K562 (cell line): ENCODE data around the gene PRAC1. TPM values are rescaled to one million over a fixed set of nuclear protein-coding genes. Genes with fewer than 3 reads are reported as not detected.

ENCODE experiments used
- ATAC-seq: fragments of 200-7000 bp; cut with Tn5 transposase; 3 replicates; pipeline ENCODE4 v1.9.1; 2020; ENCODE audit warnings: moderate library complexity
- BruUV-seq: library from RNA; stranded (reverse); fragments of 400-500 nt; replicated peaks from 2 replicates; lab custom pipeline; 2021; lab: Mats Ljungman, UMichigan
- CTCF ChIA-PET: fragments of 300-600 bp; formaldehyde crosslinking; extraction: SDS; loops from one replicate; lab custom pipeline; 2021; ENCODE audit warnings: low intra/inter-chr PET ratio; lab: Yijun Ruan, JAX
- POLR2A ChIA-PET: fragments of 300-600, 350-650 bp; sonication (Branson Sonifier 250); formaldehyde crosslinking; extraction: SDS; loops from one replicate; lab custom pipeline; 2021; ENCODE audit warnings: antibody characterized with exemption, inconsistent platforms; lab: Yijun Ruan, JAX
- DNase-seq, 4 experiments: peaks; one replicate each; pipeline versions ENCODE4 v3.0.0 to v3.0.0-alpha.2; 2011 to 2018; ENCODE audit warnings: low spot score in 3 of 4, mixed read lengths in 3 of 4; ENCODE audit errors: extremely low read depth in 1 of 4
- FAIRE-seq: peaks from 2 replicates; lab custom pipeline; 2011; peaks lifted over from hg19 to GRCh38; lab: Jason Lieb, UNC
- H2AFZ ChIP-seq: 2 replicates; pipeline ENCODE4 v1.6.0; 2011; ENCODE audit warnings: low read depth, low read length, control low read depth, inconsistent platforms
- H3K27ac ChIP-seq: fragments of 200-600 bp; 3 replicates; pipeline ENCODE4 v1.8.0; 2011; ENCODE audit warnings: low read depth, mild to moderate bottlenecking, control low read depth, inconsistent platforms, low read length, moderate library complexity, mixed read lengths; ENCODE audit errors: extremely low read depth
- H3K27me3 ChIP-seq, 2 experiments: fragments of 300-600 bp in 1 of 2; 2 replicates in 1 of 2; 3 replicates in 1 of 2; pipeline versions ENCODE4 v1.6.0 to v1.8.0; 2011; ENCODE audit warnings: inconsistent platforms in 2 of 2, low read length in 2 of 2, mild to moderate bottlenecking in 1 of 2, mixed read lengths in 1 of 2, moderate library complexity in 1 of 2; ENCODE audit not compliant: control insufficient read depth in 2 of 2, insufficient read depth in 2 of 2
- H3K36me3 ChIP-seq: fragments of 300-600 bp; 3 replicates; pipeline ENCODE4 v1.8.0; 2011; ENCODE audit warnings: mild to moderate bottlenecking, low read length, inconsistent platforms; ENCODE audit not compliant: control insufficient read depth, insufficient read depth
- H3K4me1 ChIP-seq, 2 experiments: fragments of 200-600 bp in 1 of 2; replicated peaks in 1 of 2; 2 replicates in 1 of 2; 3 replicates in 1 of 2; pipeline versions ENCODE4 v1.5.1 to v1.8.0; 2011; ENCODE audit warnings: inconsistent platforms in 2 of 2, low read length in 2 of 2, mild to moderate bottlenecking in 1 of 2, mixed read lengths in 1 of 2, moderate library complexity in 1 of 2; ENCODE audit not compliant: control insufficient read depth in 2 of 2, insufficient read depth in 2 of 2
- H3K4me2 ChIP-seq: 2 replicates; pipeline ENCODE4 v1.6.1; 2011; ENCODE audit warnings: low read length, control low read depth, inconsistent platforms, mixed read lengths; ENCODE audit not compliant: insufficient read depth
- H3K4me3 ChIP-seq: fragments of 200-600 bp; sonication (generic), shearing (Covaris generic); 2 replicates; pipeline ENCODE4 v1.5.1; 2016; ENCODE audit warnings: control low read depth, inconsistent platforms
- H3K79me2 ChIP-seq: fragments of 200-600 bp; 3 replicates; pipeline ENCODE4 v1.8.0; 2011; ENCODE audit warnings: low read length, inconsistent platforms; ENCODE audit not compliant: control insufficient read depth, insufficient read depth
- H3K9ac ChIP-seq, 2 experiments: 2 replicates each; pipeline versions ENCODE4 v1.6.0 to v1.6.1; 2011; ENCODE audit warnings: low read depth in 2 of 2, low read length in 2 of 2, control low read depth in 1 of 2, inconsistent platforms in 1 of 2, mild to moderate bottlenecking in 1 of 2, mixed read lengths in 1 of 2; ENCODE audit not compliant: insufficient read depth in 1 of 2
- H3K9me1 ChIP-seq: one replicate; pipeline ENCODE4 v1.6.0; 2011; ENCODE audit warnings: inconsistent platforms, mild to moderate bottlenecking, low read length, moderate library complexity; ENCODE audit not compliant: control insufficient read depth, insufficient read depth
- H3K9me3 ChIP-seq: replicated peaks from 2 replicates; pipeline ENCODE4 v1.5.1; 2011; ENCODE audit warnings: low read depth, low read length, inconsistent platforms; ENCODE audit not compliant: control insufficient read depth, insufficient read depth
- H4K20me1 ChIP-seq: replicated peaks from 2 replicates; pipeline ENCODE4 v1.6.1; 2011; ENCODE audit warnings: low read length, inconsistent platforms, mixed read lengths; ENCODE audit not compliant: control insufficient read depth, insufficient read depth
- AFF4 ChIP-seq: sonication (generic); formaldehyde crosslinking; IDR thresholded peaks from 2 replicates; pipeline ENCODE4 v1.8.0; 2023; ENCODE audit warnings: mild to moderate bottlenecking, missing genetic modification reagents
- ATF1 ChIP-seq, 2 experiments: fragments of 450-650 bp in 1 of 2; IDR thresholded peaks; 2 replicates each; pipeline ENCODE4 v1.6.1; 2016; ENCODE audit warnings: missing compliant biosample characterization in 1 of 2, missing genetic modification characterization in 1 of 2
- NFIC ChIP-seq: fragments of 450-650 bp; IDR thresholded peaks from 2 replicates; pipeline ENCODE4 v1.6.1; 2017; ENCODE audit warnings: mild to moderate bottlenecking, inconsistent platforms
- POLR2H ChIP-seq: IDR thresholded peaks from 2 replicates; pipeline ENCODE4 v1.6.1; 2016; ENCODE audit warnings: missing genetic modification characterization, low read depth, mild to moderate bottlenecking, control low read depth, missing compliant biosample characterization, moderate library complexity
- USF1 ChIP-seq: sonication (generic); formaldehyde crosslinking; IDR thresholded peaks from 2 replicates; pipeline ENCODE4 v1.9.0; 2022; ENCODE audit warnings: mild to moderate bottlenecking, missing genetic modification reagents
- WGBS: fragments of 100-300 bp; shearing (Covaris generic); methylation state at CpG from one replicate; pipeline ENCODE4 v1.1.6; 2016; ENCODE audit warnings: low coverage, mixed read lengths; ENCODE audit not compliant: insufficient coverage; ENCODE audit errors: missing lambda C conversion rate; 5-methylcytosine and 5-hydroxymethylcytosine counted together
- in situ Hi-C: fragments of 300-500 bp; cut with MboI; formaldehyde crosslinking; loops from 4 replicates; pipeline ENCODE4 v1.15.0; 2018; ENCODE audit warnings: inconsistent platforms, mixed read lengths
- intact Hi-C: fragments of 100-400 bp; cut with micrococcal nuclease; formaldehyde crosslinking; loops from 2 replicates; pipeline ENCODE4 v1.14.2; 2022
- polyA plus RNA-seq, 8 experiments: library from polyadenylated mRNA; depleted of rRNA in 4 of 8; stranded (reverse) in 5 of 8; unstranded in 3 of 8; fragments of >200 nt; fragmentation: Nextera tagmentation in 2 of 8; fragmentation: Illumina TruSeq in 1 of 8; extraction: Ambion mirVana in 2 of 8; extraction: Trizol in 1 of 8; gene quantifications; 2 replicates each; pipeline versions ENCODE4 v1.2.1 to v1.2.3, GENCODE V29; 2011 to 2014; ENCODE audit warnings: inconsistent platforms in 1 of 8, missing spikeins in 1 of 8
- total RNA-seq, 7 experiments: library from RNA; depleted of rRNA in 6 of 7; stranded (reverse); fragments of >200 nt in 6 of 7; fragmentation: Illumina TruSeq in 2 of 7; extraction: Trizol in 2 of 7; gene quantifications; 2 replicates each; pipeline versions ENCODE4 v1.2.1 to v1.2.3, GENCODE V29; 2011 to 2021; ENCODE audit warnings: low replicate concordance in 1 of 7

The PRAC1 gene
- total and polyA plus RNA-seq, 9 of the 15 experiments (the other 6 are each of a cell fraction or from before 2014, with no cell fraction given) = not detected

- FAIRE-seq = no peak
- no peaks in the 10 kb centered on the region for H3K79me2 ChIP-seq
- ChIA-PET POLR2A (no interaction called here), CTCF (no interaction called here)
- H3K9me1 ChIP-seq = no peaks in the 10 kb centered on the region
- no peak for DNase-seq
- no peak overlapping the region for H2AFZ ChIP-seq
- in situ Hi-C loops = no loop called here
- 3% methylated on average over 3 of the region's 3 CpGs for WGBS
- intact Hi-C loops = no loop called here
- no peaks in the 10 kb centered on the region for H3K9me3 ChIP-seq
- H3K4me1 ChIP-seq = peaks cover 0 to 11% of the 10 kb centered on the region in 2 experiments; a peak in 2 of 5 replicates
- TF ChIP-seq USF1 = peak; percentile 31; the same call in 1 of the 2 replicates
- no peak for TF ChIP-seq ATF1 (CRISPR knock-in tag; IDR thresholded peaks at IDR 0.05)
- TF ChIP-seq ATF1 (tag; IDR thresholded peaks at IDR 0.05) = no peak
- no peak for ATAC-seq
- H3K4me3 ChIP-seq = no peak overlapping the region
- H3K27me3 ChIP-seq = peaks cover 53 to 68% of the 10 kb centered on the region in 2 experiments
- H3K36me3 ChIP-seq = no peaks in the 10 kb centered on the region
- H3K9ac ChIP-seq = no peak overlapping the region
- H4K20me1 ChIP-seq = peaks cover 6% of the 10 kb centered on the region; the same call in 1 of the 2 replicates
- H3K4me2 ChIP-seq = no peak overlapping the region
- no TSS peak for BruUV-seq
- H3K27ac ChIP-seq = no peak overlapping the region
Observed at GRCh38 chr17:48756830-48757251, 34.5 kb upstream of the PRAC1 start.

GRCh38 chr17:48755356-48755755, 33.0 kb upstream of the PRAC1 start:
- intact Hi-C loops = no loop called here
- Histone ChIP-seq H3K27me3 (peaks cover 62 to 70% of the 10 kb centered on the region in 2 experiments), H3K27ac (no peak overlapping the region), H3K79me2 (no peaks in the 10 kb centered on the region), H3K36me3 (no peaks in the 10 kb centered on the region), H3K9ac (no peak overlapping the region), H3K9me1 (no peaks in the 10 kb centered on the region), H2AFZ (no peak overlapping the region), H3K4me2 (no peak overlapping the region), H3K9me3 (no peaks in the 10 kb centered on the region), H3K4me1 (peaks cover 0 to 11% of the 10 kb centered on the region in 2 experiments; a peak in 2 of 5 replicates), H3K4me3 (no peak overlapping the region), H4K20me1 (peaks cover 6% of the 10 kb centered on the region; the same call in 1 of the 2 replicates)
- 1% methylated on average over 7 of the region's 8 CpGs for WGBS
- FAIRE-seq (no peak), ATAC-seq (no peak), DNase-seq (no peak)
- no peak for TF ChIP-seq AFF4
- no peak for TF ChIP-seq POLR2H (tag)
- peak; percentile 54; the same call in 1 of the 2 replicates for TF ChIP-seq NFIC
- BruUV-seq = no TSS peak
- in situ Hi-C loops = no loop called here
- CTCF ChIA-PET = no interaction called here
- POLR2A ChIA-PET = interaction anchor here (1.1 kb wide), 1 partner anchor 12 kb away, joined by 3 read pairs; no protein-coding TSS in a partner anchor
